Stimulated activated CD8-positive, alpha-beta memory T cell treated with anti-CD3 and anti-CD28 coated beads, Interleukin-12 subunit alpha, Interleukin-12 subunit beta, amount 100 ng/mL, for 1 hour (primary cell): Measurements from ENCODE around the gene SEC31B.

Source experiments
- DNase-seq: peaks from one replicate; pipeline ENCODE4 v3.0.0-alpha.2; 2020; ENCODE audit warnings: low read depth

Gene SEC31B

GRCh38 chr10:100490531-100490930, 29.1 kb downstream of the SEC31B start:
- DNase-seq, result no peak

GRCh38 chr10:100489396-100489795, 30.3 kb downstream of the SEC31B start:
- no peak for DNase-seq

DNA sequence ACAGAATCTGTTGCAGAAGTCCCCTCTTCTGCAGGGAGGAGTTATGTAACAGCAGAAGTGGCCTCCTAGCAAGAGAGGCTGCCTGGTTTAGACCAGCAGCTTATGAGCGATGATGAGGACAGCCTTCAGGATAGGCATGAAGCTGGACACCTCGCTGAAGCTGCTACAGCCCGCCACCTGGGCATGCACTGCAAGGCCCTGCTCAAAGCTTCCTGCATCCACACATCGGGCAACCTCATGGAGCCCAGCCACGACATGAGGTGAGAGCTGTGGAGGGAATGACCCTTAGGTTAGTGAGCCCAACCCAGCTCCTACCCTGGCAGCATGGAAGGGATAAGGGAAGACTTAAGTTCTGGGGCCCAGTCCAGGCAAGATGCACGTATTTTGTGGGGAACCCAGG, 32.1 kb downstream of the SEC31B start:
- no peak for DNase-seq

DNA sequence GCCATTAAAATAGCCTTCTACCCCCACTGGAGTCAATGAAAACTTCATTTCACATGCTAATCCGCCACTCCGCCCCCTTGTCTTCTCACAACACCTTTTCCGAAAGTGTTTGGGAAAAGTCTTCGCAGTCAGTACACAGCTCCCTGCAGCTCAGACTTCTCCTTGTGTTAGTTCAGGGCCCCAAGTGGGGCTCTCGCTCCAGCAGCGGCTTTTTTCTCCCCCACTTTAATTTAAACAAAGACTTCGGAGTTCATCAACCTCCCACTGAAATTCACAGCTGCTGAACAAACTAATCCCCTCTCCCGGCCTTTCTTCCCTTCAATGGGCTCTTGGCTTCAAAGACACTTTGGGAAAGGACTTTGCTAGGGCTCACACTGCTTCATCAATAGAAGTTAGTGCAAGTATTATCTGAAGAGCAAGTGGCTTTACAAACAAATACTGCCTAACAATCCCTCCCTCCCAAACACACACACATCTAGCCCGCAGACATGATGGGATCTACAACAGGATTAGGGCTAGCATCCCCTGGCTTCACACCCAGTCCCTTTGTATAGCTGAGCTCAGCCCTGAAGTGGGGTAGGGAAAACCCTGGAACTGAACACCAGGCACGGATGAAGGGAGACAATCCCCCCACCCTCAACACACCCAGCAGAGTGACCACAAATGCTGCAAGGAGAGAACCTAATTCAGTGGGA, 33.7 kb downstream of the SEC31B start:
- no peak for DNase-seq

DNA sequence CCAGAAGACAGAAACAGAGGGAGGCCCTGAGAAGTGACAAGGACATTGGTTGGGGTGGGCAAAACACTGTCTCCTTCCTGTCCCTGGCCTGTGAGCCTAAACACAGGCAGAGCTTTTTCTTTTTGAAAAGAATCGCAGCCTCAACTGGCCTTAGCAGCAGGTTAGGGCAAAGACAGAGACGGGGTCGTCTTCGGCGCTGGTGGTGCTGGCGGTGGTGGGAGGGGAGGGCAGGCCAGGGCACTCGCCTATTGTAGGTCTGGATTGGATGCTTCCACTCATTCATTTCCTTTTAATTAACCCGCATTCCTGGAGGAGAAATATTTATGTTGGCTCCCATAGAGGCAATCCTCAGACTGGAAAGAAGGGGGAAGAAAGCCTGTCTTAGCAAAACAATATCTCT, 34.3 kb downstream of the SEC31B start:
- DNase-seq, result no peak

GRCh38 chr10:100483876-100484666, 35.6 kb downstream of the SEC31B start:
- no peak for DNase-seq

- DNase-seq, result no peak
Observed at GRCh38 chr10:100482834-100483185, 36.9 kb downstream of the SEC31B start.

- peak; percentile 37 for DNase-seq
Observed at GRCh38 chr10:100482181-100482833, 37.4 kb downstream of the SEC31B start.

DNA sequence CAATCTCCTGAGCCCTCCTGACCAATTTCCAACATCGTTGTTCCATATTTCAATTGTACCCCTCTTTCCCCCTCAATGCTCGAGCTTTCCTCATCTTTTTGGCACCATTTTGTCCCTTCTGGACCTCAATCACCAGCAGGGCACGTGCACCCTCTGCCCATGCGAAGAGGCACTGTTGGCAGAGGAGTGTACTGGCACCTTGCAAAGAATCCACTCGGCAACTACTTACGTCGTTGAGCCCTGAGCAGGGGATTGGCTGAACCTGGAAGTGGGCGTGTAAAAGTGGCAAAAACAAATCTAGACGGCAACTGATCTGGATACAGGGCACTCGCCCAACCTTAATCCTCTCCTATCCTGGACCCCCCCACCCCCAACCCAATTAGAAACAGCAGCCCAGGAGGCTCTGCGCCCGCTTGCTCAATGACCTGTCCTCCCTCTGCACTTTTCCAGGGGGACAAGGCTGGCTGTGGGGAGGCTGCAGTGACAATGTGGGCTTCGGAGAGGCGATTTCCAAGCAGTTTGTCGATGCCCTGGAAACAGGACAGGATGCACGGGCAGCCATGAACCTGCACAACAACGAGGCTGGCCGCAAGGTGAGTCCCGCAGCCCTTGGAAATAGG, 38.1 kb downstream of the SEC31B start:
- peak; percentile 85 for DNase-seq

DNA sequence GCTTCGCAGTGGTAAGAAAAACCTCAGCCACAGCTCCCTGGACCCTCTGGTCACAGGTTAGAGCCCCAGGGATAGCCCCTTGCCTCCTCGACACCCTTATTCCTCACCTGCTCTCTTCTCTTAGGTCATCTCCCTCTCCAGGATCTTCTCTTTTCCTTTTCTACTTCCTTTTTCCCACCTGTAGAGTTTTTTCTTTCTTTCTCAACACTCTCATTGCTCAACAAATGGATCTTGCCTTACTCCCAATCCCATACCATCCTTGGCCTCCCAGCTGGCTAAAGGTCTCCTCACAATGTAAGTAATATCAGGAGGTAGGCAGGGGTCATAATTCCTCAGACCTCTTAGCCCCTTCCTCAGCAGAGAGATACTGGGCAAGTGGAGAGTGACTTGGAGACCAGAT, 39.7 kb downstream of the SEC31B start:
- DNase-seq, result no peak

DNA sequence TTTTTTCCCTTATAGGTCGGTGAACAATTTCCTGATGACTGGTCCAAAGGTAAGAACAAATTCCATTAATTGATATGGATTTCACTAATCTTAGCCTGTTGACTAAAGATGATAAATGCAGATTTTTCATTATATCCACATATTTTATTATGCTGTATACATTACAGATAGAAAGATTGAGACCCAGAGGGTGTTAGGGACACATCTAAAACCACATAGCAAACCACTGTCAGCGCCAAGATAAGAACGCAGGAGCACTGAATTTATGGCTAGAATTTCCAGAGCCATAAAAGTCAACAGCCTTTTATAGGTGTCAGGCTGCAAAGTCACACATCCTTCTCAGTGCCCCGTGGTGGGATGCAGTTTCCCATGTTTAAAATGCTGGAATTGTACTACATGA, 40.6 kb downstream of the SEC31B start:
- no peak for DNase-seq

- no peak for DNase-seq
Observed at GRCh38 chr10:100477970-100478369, 41.7 kb downstream of the SEC31B start.

DNA sequence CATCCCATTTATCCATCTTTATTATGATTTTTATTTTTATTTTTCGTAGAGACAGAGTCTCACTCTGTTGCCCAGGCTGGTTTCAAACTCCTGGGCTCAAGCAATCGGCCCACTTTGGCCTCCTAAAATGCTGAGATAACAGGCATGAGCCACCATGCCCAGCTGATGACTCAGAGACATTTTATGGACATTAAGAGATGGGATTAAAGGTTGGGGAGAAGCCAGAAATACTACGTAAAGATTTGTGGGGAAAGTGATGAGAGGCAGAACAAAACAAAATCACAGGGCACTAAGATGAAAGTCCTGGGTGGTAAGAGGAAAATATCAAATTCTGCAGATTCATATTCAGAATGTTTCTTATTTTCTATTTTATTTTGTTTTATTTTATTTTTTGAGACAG, 49.3 kb downstream of the SEC31B start:
- no peak for DNase-seq

- DNase-seq, result no peak
Observed at GRCh38 chr10:100469756-100470155, 49.9 kb downstream of the SEC31B start.

- no peak for DNase-seq
Observed at GRCh38 chr10:100468978-100469377, 50.7 kb downstream of the SEC31B start.

- DNase-seq, result no peak
Observed at GRCh38 chr10:100468322-100468721, 51.3 kb downstream of the SEC31B start.

DNA sequence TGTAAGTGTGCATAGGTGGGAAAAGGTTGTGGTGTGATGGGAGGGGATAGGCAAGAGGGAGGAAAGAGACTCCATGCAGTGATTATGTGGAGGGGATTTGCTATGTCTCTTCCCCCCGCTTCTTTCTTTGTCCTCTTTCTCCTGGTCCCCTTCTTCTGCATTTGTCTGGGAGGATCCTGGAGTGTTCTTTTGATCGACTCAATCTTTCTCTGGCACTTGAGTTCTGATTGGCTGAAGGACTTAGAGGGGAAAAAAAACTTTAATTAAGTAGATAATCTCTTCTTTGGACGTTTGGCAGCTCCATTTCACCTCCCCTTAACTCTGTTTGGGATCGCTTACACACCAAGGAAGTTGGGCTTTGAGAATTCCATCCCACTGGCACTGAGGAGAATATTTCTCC, 57.0 kb downstream of the SEC31B start, which contains the start of gene WNT8B:
TSS of gene WNT8B (plus strand) at position 301 of the 400 bp plus-strand sequence. CDS start 160 bp downstream, outside the sequence.
- no peak for DNase-seq

GRCh38 chr10:100448951-100449350, 70.7 kb downstream of the SEC31B start:
- no peak for DNase-seq

GRCh38 chr10:100447663-100448062, 72.0 kb downstream of the SEC31B start:
- DNase-seq, result no peak

- DNase-seq, result no peak
Observed at GRCh38 chr10:100446130-100446761, 73.4 kb downstream of the SEC31B start.

DNA sequence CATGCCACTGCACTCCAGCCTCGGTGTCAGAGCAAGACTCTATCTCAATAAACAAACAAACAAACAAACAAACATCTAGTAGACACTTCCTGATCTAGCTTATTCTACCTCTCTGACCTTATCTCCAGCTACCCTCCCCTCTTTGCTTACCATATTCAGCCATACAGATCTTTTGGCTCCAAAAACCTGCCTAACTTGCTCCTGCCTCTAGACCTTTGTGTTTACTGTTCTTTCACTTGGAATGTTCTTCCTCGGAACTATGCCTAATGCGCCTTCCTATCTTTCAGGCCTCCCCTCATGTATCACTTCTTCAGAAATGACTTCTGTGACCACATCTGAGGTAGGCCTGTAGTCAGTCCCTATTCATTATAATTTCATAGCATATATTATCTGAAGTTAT, 77.1 kb downstream of the SEC31B start:
- no peak for DNase-seq

- DNase-seq, result no peak
Observed at GRCh38 chr10:100438674-100439315, 80.9 kb downstream of the SEC31B start.
